HG03039 (cell line): Measurements from ENCODE around the gene DNAJC1.
"Not testable (repeated sequence)": the region's sequence is repeated elsewhere in the genome, so short reads cannot be mapped to it uniquely, and the experiment has no call there.

Experiments
- ATAC-seq: cut with Tn5 transposase; IDR thresholded peaks from one replicate; pipeline ENCODE4 v1.9.1; 2021; ENCODE audit warnings: mild to moderate bottlenecking, moderate library complexity; ENCODE audit not compliant: unreplicated experiment

DNAJC1 gene

GRCh38 chr10:21919117-21919516, 84.4 kb downstream of the DNAJC1 start:
- no peak for ATAC-seq

GRCh38 chr10:21912625-21913024, 90.9 kb downstream of the DNAJC1 start:
- ATAC-seq: no peak

- no peak for ATAC-seq
These were observed 92.7 kb downstream of the DNAJC1 start for GRCh38 chr10:21910798-21911197.

GRCh38 chr10:21907436-21907835, 96.1 kb downstream of the DNAJC1 start:
- ATAC-seq: no peak

GRCh38 chr10:21904930-21905329, 98.6 kb downstream of the DNAJC1 start:
- no peak for ATAC-seq

- no peak for ATAC-seq
These were observed 103.8 kb downstream of the DNAJC1 start for GRCh38 chr10:21899736-21900135.

- no peak for ATAC-seq
These were observed 107.6 kb downstream of the DNAJC1 start for GRCh38 chr10:21895932-21896331.

GRCh38 chr10:21894648-21895342, 108.7 kb downstream of the DNAJC1 start:
- no peak for ATAC-seq

GRCh38 chr10:21891439-21891838, 112.1 kb downstream of the DNAJC1 start:
- ATAC-seq: no peak

GRCh38 chr10:21889477-21890275, 113.9 kb downstream of the DNAJC1 start:
- no peak for ATAC-seq

GRCh38 chr10:21888959-21889358, 114.6 kb downstream of the DNAJC1 start:
- ATAC-seq: peak; percentile 95

GRCh38 chr10:21885940-21886339, 117.6 kb downstream of the DNAJC1 start:
- ATAC-seq: no peak

- no peak for ATAC-seq
These were observed 130.3 kb downstream of the DNAJC1 start for GRCh38 chr10:21873198-21873597.

GRCh38 chr10:21872771-21873170, 130.8 kb downstream of the DNAJC1 start:
- ATAC-seq: not testable (repeated sequence)

- ATAC-seq: no peak
These were observed 132.7 kb downstream of the DNAJC1 start for GRCh38 chr10:21870849-21871248.

GRCh38 chr10:21869087-21869486, 134.4 kb downstream of the DNAJC1 start:
- not testable (repeated sequence) for ATAC-seq

GRCh38 chr10:21860718-21861117, 142.8 kb downstream of the DNAJC1 start:
- ATAC-seq: no peak

- no peak for ATAC-seq
These were observed 145.1 kb downstream of the DNAJC1 start for GRCh38 chr10:21858455-21858854.

GRCh38 chr10:21849607-21850006, 153.9 kb downstream of the DNAJC1 start:
- no peak for ATAC-seq

- no peak for ATAC-seq
These were observed 159.9 kb downstream of the DNAJC1 start for GRCh38 chr10:21843645-21844044.

- ATAC-seq: not testable (repeated sequence)
These were observed 162.3 kb downstream of the DNAJC1 start for GRCh38 chr10:21841273-21841672.

- ATAC-seq: not testable (repeated sequence)
These were observed 166.0 kb downstream of the DNAJC1 start for GRCh38 chr10:21837487-21837886.
